GM19438 (cell line): ENCODE measurements around the gene TOMT.
A peak's percentile ranks its signal among the peaks of the same experiment; 100 is the strongest.

Experiments used
- ATAC-seq: cut with Tn5 transposase; IDR thresholded peaks from one replicate; pipeline ENCODE4 v1.9.1; 2021; ENCODE audit warnings: low read depth; ENCODE audit not compliant: unreplicated experiment

Gene TOMT

DNA sequence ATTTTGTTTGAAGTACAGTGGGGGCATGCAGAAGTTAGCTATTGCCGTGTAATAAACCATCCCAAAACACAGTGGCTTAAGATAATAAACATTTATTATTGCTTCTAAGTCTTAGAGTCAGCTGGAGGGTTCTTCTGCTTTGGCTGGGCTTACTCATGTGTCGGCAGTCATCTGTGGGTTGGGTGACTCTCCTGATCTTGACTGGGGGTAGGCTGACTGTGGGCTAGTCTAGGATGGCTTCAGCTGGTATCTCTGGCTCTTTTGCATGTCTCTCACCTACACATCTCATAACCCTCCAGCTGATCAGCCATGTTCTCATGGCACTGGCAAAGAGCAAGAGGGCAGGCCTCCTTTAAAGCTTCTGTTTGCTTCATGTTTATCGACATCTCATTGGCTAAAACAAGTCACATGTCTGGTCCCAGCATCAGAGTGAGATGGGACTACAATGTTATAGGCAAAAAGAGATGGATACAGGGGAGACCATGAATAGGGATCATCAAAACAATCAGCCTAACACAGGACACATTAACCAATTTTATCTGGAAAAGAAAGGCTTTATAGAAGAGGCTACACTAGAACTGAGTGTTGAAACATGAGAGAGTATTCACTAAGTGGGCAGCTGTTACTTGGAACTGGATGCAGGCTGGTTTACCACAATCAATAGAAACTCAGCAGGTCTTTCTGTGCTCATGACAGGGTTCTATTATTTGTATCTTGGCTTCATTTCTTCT lies 19.9 kb upstream of the TOMT start:
- no peak for ATAC-seq

DNA sequence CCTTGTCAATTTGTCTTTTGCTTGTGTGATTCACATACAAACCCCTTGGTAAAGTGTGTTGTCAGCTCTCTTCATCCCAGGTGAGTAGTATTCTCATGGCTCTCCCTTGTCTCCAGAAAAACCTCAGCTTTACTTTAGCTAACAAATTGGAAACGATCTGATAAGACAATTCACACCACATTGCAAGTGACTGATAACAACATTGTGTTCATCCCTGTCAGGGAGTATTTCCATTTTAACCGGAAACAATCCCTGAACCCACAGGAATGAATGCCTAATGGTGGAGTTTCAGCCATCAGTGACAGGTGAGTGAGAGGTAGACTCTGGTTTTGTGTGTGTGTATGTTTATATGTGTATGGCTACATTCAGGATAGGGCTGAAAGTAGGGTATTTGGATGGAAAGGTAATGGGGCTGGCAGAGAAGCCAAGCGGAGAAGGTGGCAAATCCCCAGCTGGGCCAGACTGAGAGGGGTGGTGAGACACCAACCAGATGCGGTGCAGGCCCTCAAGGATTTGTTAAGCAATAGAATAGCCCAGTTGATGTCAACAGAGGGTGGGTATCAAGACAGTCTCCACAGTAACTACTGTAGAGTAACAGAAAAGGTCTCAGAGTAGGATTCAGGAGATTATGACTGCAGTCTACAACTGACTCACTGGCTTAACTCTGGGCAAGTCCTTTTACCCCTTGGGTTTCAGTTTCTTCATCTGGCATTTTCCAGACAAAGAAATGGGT lies 17.5 kb upstream of the TOMT start:
- ATAC-seq, result no peak

DNA sequence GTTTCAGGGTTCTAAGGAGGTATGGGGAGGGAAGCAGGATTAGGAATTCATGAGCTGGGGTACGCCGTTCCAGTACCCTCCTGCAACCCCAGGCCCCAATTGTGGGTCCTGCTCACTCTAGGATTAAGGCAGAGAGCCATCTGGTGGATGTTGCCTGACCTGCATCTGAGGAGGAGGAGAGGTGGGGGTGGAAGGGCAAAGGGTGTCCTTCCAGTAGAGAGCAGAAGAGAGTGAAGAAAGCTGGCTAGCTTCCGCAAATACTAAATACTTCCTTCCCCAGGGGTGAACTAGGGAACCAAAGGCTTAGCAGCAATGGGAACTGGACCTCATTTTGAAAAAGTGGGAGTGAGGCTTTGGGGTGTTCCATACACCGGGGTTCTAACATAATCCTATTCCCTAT lies 14.4 kb upstream of the TOMT start:
- peak; percentile 55 for ATAC-seq

DNA sequence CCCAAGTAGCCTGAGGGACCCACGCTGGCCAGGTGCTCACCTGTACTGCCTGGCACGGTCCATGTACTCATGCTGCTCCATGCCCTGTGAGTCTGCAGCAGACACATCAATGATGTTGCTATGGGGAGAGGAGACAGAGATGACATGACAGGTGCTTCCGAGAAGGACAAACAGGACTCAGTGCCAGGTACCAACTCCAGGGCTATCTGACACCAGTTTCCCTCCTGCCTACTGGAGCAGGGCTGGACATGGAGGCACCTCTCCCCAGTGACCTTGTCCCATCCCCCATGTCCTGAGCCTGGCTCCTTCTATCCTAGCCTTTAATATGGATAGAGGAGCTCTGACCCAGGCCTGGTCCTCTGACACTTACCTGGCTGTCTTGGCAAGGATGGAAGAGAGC lies 7.0 kb upstream of the TOMT start:
- no peak for ATAC-seq

DNA sequence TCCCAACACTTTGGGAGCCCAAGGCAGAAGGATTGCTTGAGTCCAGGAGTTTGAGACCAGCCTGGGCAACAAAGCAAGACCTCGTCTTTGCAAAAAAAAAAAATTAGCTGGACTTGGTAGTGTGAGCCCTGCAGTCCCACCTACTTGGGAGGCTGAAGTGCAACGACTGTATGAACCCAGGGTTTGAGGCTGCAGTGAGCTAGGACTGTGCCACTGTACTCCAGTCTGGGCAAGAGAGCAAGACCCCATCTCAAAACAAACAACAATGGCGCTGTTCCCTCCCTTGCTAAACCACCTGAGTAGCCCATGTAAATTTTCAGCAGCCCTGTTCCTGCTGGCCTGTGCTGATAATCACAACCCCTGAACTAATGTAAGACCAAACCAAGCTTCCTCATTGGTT lies 5.7 kb upstream of the TOMT start:
- ATAC-seq, result no peak

DNA sequence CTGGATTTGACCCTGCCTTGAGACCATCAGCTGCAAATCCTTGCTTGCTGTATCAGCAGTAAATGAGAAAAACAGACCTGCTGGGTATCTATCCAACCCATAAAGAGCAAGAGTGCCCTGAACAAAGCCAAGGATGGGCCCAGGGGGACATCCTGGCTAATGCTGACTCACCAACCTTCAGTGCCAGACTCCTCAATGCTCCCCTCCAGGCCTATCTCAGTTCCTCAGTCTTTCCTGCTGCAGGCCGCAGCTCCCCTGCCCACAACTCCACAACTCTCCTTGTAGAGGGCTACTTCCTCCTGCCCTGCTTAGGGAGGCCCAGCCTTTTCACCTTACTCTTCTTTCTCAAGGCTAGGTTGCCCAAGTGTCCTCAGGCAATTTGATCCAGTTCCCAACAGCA lies 5.3 kb upstream of the TOMT start:
- no peak for ATAC-seq

DNA sequence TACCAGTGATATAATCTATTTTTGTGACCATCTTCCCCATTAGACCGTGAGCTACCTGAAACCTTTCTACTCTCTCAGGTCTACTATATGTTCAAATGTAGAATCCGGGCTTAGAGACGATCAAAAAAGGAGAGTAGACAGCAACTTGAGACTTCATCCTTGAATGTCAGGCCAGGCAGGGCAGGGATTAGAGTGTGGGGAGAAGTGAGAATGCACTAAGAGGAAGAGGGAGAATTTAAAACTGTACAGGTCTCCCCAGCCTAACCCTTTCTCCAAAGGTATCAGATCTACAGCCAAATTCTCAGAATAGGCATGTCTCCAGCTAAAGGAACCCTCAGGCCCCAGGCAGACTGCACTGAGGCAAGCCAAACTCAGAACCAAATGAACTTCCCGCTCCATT lies 3.6 kb upstream of the TOMT start:
- ATAC-seq, result no peak

DNA sequence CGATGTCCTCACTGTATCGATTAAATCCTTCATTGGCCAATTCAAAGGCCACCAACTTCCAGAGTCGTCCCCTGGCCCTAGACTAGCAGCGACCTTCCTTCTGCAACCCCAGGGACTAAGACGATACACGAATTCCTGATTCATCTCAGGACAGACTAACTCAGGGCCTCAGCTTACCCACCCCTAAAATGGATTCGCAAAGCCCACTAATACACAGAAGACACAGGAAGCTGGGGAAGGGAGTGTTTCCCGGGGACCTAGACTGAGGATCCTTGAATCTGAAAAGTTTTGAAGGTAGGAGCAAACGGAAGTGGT lies 3.1 kb upstream of the TOMT start:
- ATAC-seq, result no peak

DNA sequence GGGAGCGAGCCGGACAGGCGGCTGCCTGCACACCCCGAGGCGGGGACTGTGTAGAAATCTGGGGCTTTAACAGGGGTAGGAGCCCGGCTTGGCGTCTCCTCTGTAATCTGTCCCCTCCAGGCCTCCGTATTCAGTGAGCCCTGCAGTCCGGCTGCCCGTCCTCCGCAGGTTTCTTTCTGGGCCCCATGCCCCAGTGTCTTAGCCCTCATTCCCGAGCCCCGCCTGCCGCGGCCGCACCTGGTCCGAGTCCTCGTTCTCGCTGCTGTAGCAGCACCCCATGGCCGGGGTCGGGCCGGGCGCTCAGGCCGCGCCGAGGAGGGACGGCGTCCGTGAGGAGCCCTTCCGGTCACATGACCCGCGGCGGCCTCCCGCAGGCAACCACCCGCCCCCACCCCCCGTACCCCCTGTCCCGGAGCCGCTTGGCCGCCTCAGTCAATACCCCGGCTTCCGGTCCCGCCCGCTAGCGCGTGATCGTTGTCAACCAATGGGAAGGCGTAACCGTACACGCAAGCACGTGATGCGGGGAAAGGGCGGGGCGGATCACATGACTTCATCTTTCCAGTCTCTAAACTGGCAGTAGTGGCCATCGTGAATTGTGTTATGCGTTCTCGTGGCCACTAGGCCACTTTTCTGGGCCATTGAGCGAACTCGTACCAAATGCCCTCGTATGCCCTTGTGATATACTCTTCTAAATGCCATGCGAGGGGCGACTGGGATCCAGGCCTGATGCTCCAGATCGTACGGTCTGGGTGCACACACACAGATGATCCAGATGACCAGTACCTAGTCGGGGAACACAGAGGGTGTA lies 2.6 kb upstream of the TOMT start, which contains the start of gene LAMTOR1:
Gene LAMTOR1, minus strand, starts transcription at position 352 of the 808 bp plus-strand sequence. Its CDS starts 73 bp downstream, at position 279.
- peak; percentile 87 for ATAC-seq

DNA sequence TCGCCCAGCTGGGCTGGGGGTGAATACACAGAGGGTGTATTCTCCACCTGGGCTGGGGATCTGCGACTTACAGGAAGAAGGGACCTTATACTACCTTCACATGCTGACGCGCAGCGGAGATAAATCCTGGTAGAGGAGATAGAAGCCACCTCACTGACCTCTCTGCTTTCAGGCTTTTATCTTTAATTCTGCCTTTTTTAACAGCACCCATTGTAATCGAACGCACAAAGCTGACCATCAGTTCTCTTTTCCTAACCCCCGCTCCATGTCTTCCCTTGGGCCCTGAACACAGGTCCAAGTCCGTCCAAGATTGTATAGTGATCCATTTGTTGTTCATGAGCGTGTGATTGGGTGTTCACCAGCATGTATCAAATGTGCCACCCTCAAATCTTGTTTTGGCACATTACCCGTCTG lies 2.0 kb upstream of the TOMT start:
- no peak for ATAC-seq

DNA sequence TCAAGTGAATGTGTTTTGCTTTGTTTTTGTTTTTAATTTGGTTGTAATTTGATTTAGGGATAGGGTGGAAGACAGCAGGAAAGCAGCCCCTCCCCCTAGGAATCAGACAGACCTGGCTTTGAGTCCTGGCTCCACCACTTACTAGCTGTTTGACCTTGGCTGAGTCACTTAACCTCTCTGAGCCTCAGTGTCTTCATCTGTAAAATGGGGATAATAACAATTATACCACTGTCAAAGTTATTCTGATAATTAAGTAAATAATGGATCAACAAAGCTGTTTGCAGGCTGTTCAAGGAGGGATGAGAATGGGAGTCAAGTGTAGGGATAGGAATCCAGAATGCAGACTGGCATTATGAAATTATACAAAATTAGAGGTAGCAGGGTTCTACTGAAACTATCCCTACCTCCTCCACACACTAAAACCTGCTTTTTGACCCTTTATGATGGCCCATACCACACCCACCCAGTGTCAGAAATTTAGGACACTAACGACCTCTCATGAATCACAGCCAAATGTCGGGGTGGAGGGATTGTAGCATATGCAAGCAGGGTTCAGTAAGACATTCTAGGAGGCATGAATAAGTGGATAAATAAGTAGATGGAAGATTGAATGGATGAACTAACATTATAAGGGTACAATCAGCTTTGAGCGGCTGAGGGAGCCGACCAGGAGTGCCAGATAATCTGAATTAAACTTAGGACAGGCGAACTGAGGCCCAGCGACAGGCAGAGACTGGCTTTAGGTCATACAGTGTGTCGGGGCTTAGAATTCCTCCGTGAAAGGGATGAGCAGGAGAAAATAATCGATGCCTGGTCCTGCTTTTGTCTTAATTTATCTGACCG lies 5.8 kb downstream of the TOMT start:
- peak; percentile 1 for ATAC-seq

DNA sequence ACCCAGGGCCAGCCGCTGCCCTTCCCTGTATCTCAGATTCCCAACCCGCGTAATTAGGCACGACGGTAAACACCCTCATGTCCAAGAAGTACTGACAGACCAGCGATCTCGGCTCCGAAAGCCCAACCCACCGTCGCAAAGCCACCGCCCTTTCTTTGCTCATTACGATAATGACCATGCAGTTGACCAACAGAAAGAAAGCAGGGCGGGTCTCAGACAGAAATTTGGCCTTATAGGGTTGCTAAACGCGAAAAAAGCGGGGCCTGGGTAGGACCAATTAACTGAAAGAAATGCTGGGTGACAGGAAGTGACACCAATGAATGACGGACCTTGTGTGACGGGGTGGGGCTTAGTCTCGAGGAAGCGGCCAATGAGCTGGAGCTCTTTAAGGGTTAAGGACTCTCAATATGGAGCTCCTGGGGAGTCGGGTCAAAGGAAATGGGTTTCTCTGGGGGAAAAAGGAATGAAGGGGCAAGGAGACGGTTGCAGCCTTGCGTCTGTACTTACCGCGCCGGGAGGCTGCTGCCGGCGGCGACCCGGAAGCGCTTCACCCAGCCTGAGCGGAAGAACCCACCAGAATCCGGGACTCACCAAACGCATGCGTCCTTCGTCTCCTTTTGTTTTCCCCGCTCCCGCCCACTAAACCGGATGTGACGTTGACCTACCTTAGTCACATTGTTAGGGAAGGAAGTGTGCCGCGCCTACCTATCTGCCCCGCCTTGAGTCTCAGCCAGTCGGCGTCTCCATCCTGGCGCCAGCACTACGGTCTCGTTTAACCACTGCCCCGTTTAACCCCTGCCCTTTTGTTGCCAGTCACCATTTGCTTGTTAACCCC lies 6.6 kb downstream of the TOMT start, which contains the start of gene ANAPC15:
Gene ANAPC15, minus strand, starts transcription at position 553 of the 835 bp plus-strand sequence. CDS start 1,419 bp downstream, outside the sequence.
- peak; percentile 90 for ATAC-seq

DNA sequence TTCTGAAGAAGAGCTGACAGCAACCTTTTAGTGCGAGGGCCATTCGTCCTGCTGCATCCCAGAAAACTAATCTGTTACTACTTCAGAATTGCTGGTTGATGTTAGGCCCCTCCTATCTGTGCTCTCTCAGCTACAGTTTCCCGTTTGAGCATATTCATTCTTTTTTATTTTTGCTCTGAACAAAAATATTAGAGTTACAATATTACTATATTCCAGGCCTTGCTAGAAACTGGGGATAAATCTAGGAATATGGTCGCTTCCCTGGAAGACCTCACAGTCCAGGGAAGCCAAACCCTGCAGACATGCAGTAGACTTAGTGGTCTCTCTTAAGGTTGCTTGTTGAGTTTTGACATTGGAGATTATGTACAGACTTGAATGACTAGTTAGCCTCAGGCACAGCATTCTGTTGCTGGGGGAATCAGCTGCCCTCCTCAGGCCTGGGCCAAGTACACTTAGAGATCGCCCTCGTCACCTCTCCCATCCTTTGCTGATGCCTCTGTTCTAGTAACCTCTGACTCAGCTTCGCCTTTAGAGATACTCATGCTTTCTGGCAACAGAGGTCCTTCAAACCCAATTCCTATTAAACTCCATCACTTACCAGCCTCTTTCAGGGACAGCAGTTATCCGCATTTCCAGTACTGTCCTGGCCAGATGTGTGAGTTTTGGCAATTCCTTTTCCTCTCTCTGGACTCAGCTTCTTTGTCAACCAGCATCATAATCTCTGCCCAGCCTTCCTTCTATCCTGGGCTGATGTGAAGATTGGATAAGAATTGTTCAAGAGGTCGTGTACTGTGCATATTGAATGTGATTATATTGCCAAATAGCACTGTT lies 7.5 kb downstream of the TOMT start:
- ATAC-seq, result no peak

DNA sequence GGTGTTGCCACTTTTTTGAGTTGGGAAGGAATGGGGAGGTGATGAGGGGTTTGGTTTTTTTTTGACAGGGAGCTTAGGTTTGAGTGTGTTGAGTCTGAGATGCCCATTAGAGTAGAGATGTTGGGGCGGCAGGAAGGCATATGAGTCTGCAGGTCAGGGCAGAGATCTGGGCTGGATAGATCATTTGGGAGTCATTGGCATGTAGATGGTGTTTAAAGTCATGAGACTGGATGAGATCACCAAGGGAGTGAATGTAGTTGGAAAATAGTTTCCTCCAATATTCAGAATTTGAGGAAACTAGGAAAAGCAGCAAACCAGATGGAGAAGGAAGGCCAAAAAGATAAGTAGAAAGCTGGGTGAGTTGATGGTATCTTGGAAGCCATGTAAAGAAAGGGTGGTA lies 8.8 kb downstream of the TOMT start:
- no peak for ATAC-seq

DNA sequence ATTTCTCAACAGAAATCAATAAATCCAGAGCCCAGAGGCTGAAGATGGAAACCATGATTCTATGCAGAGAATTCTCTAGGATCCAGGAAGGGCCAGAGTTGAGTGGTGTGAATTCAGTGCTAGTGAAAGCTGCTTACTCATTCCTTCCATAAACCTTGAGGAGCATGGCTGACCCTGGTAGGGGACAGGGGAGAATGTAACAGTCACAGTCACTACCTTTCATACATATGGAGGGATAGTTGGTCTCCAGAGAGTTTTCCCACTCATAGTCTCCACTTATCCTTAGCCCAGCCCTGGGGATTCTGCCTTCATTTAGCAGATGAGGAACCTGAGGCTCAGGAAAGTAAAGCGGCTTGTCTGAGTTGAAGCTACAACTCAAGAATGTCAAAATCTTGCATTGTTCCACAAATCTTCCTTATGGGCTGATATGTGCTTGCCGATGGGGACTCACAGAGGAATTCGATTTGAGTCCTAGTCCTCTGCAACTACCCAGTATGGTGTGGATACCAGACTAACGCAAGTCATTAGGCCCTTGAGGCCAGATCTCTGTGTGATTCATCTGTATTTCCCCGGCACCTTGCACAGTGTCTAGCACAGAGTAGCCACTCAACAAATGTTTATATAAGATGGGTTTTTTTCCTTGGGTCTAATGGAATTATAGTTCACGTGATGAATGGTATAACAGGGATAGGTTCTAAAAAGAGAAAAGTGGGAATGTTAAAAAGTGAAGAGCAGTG lies 10.5 kb downstream of the TOMT start:
- no peak for ATAC-seq

DNA sequence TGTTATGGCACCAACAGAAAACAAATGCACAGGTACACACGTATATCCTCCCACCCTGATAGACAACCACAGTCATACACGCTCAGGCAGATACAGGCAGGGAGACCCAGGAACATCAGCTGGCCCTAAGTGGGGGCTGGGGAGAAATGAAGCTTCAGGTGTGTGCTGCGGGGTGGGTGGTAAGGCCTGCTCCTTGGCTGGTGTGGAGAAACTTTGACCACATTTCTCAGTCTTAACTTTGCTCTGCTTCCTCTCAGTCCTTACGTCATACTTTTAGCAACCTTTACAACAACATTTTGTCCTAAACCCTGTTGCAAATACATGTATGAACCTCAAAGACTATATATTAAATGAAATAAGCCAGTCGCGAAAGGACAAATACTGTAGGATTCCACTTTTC lies 13.5 kb downstream of the TOMT start:
- ATAC-seq, result no peak

DNA sequence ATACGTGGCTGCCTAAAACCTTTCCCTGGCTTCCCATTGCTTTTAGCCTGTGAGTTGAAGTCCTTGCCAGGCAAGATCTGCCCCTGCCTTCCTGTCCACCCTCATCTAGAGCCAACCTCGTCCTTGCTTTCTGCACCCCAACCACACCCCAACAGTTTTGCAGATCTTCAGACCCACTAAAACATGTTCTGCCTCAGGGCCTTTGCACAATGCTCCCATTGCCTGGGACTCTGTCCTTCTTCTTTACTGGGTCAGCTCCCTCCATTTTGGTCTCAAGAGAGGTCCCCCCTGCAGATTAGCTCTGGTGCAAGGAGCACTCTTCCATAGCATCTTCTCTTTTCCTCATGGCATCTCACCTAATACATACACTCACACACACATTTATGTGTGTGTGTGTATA lies 15.2 kb downstream of the TOMT start:
- ATAC-seq, result no peak

DNA sequence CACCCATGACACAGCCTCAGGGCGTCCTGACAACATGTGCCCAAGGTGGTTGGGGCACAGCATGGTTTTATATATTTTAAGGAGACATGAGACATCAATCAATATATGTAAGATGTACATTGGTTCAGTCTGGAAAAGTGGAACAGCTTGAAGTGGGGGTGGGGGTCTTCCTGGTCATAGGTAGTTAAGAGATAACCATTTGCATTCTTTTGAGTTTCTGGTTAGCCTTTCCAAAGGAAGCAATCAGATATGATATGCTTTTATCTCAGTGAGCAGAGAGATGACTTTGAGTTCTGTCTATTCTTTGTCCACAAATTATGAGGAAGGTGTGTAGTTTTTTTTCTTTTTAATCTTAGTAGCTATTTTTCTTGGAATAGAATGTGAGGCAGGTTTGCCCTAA lies 16.9 kb downstream of the TOMT start:
- ATAC-seq, result no peak
